ENCODE results near the gene MCEMP1.
A peak's percentile ranks its signal among the peaks of the same experiment; 100 is the strongest.

The MCEMP1 gene, protein sequence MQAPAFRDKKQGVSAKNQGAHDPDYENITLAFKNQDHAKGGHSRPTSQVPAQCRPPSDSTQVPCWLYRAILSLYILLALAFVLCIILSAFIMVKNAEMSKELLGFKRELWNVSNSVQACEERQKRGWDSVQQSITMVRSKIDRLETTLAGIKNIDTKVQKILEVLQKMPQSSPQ

DNA sequence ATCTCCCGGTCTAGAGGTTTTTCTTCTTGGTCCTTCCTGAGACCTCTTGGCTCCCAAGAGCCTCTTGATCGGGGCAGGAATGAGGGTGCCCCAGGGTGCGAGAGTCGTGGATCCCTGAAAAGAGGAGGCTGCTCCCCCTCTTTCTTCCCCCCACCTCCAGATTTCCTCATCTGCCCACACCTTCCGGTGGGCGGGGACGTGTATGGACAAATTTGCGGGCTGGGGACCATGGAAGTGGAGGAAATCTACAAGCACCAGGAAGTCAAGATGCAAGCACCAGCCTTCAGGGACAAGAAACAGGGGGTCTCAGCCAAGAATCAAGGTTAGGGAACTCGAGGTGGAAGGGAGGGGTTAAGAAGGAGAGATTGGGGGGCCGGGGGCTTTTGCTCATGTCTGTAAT, at the start of gene MCEMP1:
MCEMP1 (plus strand) TSS at position 237 of the 400 bp plus-strand sequence; CDS start at position 268, 31 bp downstream.
- DNase-seq (ENCODE audit: low read depth, low spot score), result no peak

DNA sequence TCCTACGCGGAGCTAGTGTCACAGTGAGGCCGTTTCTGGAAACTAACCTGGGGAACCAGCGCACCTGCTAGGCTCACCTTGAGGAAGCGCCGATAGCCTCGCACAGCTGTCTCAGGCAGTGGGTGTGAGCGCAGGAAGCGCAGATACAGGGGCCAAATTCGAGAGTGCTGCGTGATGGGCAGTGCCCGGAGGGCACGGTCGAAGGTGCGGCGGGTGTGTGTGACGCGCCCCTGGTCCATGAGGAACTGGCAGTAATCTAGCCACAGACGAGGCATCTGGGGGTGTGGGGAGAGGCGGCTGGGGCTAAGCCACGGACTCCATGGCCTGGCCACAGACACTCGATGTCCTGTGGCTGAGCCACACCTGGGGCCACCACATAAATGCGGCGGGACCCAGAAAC, 49.7 kb upstream of the MCEMP1 start:
- no peak for DNase-seq (ENCODE audit: low read depth, low spot score)

DNA sequence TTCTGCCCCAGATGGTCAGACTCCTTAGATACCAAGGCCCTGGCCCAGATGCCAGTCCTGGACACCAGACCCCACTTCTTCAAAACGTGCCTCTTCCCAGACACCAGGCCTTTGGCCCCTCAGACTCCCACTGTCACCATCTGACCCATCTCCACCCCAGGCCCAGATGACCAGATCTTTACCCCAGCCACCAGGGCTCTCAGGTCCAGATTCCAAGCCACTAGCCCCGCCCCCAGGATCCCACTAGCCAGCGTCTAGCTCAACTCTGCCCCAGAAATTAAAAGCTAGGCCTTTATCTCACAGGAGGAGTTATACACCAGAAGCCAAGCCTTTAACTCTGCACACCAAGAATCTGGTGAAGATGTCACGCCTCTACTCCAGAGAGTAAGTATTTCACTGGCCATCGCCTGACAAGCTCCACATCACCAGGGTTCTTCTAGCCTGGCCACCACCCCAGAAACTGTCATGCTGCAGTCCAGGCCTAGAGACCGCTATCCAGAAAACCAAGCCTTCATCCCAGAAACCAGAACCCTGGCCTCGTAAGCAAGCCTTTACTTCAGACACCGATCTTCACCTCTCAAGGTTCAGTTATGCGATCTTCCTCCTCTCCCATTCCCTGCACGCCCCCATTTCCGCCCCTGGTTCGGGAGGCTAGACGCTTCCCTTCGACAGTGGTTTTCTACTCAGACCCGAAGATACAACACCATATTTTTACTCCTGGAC, 48.1 kb upstream of the MCEMP1 start:
- DNase-seq (ENCODE audit: low read depth, low spot score), result no peak

DNA sequence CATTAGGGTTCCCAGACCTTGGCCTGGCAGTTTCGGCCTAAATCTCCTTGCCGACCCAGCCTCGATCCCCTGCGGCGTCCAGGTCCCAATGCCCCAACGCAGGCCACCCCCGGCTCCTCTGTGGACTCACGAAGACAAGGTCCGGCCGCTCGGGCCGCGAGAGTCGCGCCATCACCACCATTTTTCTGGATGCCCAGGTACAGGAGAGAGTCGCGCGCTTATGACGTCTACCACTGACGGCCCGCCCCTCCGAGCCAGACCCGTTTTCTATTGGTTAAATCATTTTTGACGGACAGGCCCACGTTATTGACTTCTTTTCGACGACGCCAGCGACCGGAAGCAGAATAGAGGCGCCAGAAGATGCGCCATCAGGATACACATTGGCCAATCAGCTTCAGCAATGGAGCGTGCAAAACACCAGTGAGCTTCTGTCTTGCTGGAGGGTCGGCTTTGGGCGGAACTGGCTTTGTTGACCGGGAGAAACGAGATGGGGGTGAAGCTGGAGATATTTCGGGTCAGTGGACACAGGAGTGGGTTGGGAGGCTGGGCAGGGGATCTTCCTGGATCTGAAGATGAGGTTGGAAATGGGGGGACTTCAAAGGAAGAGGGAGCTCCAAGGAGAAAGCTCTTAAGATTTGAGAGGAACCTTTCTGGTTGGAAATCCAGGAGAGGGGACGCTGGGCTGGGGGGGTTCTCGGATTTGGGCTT, 47.4 kb upstream of the MCEMP1 start, which contains the start of the genes PET100 and XAB2:
PET100 (plus strand) TSS at position 447 of the 708 bp plus-strand sequence; CDS start at position 488, 41 bp downstream.
XAB2 (minus strand) TSS at position 199 of the 708 bp plus-strand sequence; CDS start at position 181, 18 bp downstream.
- DNase-seq (ENCODE audit: low read depth, low spot score), result peak; percentile 97

- DNase-seq (ENCODE audit: low read depth, low spot score), result no peak
These were observed 45.3 kb upstream of the MCEMP1 start for GRCh38 chr19:7631577-7631976.

DNA sequence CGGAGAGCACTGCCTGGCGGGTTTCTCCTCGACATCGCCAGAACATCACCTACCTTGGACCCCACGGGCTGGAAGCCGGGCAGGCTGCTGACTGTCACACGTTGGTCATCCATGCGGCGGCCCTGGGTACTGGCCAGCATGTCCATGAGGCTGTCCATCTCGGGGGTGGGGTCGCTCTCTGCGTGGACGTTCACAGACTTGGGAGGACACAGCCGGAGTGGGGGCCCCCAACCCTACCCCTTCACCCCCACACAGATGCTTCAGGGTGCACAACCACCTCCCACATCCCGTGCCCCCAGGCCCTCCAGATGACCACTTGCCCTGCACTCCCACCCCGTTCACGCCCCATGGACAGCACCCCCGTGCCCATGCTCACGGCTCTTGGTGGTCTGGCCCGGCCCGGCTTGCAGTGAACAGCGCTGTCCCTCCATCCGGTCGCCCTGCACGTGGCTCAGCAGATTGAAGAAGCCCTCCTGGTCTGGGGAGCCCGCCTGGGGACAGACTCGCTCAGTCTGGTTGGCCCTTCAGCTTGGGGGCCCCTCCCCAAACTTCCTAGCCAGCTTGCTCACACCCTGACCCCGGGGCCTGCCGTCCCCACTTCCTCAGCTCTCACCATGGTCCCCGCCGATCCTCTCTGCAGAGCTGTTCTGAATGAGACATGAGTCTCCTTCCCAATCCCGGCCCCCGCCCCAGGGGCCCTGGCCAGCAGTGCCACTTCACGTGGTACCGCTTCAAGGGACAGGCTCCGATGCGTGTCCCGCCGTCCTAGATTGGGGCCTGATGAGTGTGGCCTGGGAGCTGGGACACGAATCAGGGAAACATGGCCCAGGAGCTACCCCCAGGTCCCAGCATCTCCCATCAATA, 44.3 kb upstream of the MCEMP1 start:
- DNase-seq (ENCODE audit: low read depth, low spot score), result no peak

DNA sequence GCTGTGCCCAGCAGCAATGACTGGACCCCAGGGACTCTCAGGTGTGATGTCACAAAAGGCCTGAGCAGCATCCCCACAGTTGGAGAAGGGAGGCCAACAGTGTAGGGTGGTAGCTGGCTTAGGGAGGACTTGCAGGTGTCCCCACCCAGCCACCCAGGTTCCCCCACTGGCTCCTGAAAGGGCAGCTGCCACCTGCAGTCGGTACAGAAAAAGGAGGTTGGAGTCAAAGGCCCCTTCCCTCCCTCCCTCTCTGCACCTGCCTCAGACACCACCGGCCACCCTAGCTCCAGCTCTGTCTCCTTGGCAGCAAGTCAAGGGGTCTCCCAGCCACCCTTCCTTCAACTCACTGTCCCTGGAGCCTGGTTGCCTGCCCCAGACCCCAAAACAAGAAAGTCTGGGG, 43.2 kb upstream of the MCEMP1 start, which contains the start of gene PCP2:
PCP2 (minus strand) TSS at position 22 of the 400 bp plus-strand sequence. CDS start 262 bp downstream, outside the sequence.
- DNase-seq (ENCODE audit: low read depth, low spot score), result no peak

DNA sequence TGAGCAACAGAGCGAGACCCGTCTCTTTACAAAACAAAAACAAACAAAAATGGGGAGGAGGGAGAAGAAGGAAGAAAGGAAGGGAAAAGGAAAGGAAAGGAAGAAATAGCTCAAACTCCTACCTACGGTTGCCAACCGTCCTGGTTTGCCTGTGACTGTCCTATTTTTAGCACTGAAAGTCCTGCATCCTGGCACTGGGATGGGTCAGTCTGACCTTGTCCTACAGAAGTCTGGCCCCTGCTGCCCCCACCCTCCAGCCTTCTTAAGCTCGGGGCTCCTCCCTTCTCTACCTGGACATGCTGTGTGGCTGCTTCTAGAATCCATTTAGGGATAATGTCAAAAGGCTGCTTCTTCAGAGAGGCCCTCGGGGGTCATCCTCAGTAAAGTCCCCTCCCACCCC, 41.2 kb upstream of the MCEMP1 start:
- no peak for DNase-seq (ENCODE audit: low read depth, low spot score)

DNA sequence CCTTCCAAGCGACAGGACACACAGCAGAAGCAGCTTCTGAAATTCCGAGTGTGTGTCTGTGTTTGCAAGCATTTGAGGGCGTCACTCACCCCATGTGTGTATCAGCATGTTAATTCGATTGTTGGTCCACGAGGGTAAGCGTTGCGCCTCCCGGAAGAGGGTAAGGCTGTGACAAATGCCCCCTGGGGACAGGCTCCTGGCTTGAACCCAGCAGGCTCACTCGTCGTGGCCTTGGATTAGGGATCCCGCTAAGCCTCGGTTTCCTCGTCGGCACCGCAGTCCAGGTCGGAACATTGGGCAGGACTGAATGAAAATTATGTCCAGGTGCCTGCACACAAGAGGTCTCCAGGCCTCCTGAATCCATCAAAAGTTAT, 40.6 kb upstream of the MCEMP1 start:
- DNase-seq (ENCODE audit: low read depth, low spot score), result no peak

- DNase-seq (ENCODE audit: low read depth, low spot score), result no peak
These were observed 40.1 kb upstream of the MCEMP1 start, which contains the start of gene STXBP2 for GRCh38 chr19:7636691-7637373. TSS of gene STXBP2 (plus strand) at chr19:7637110. CDS start at chr19:7637150, 40 bp downstream.

GRCh38 chr19:7637374-7638256, 39.3 kb upstream of the MCEMP1 start:
- DNase-seq (ENCODE audit: low read depth, low spot score), result no peak

DNA sequence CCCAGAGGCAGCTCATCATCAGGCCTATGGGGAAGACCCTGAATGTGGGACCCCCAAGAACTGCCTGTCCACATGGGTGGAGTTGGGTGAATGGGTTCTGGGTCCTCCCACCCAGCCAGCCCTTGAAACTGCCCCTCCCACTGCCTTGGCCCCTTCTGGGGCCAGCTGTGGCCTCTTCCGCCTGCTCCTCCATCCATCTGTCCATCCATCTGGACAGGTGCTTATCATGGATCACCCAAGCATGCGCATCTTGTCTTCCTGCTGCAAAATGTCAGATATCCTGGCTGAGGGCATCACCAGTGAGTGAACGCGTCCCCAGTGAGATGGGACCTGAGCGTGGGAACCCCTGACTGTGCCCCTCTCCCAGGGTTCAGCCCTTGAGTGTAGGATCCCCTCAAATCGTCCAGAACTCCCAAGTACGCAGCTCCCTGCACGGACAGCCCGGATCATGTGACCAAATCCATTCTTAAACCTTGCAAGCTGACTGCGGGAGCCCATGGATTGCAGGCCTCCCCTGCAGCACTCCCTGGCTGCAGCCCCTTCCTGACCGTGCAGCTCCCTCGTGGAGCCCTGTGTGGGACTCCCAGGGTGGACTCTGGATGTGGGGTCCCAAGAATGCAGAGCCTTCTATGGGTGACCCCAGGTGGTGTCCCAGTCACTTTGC, 38.0 kb upstream of the MCEMP1 start:
- DNase-seq (ENCODE audit: low read depth, low spot score), result no peak

GRCh38 chr19:7639863-7640348, 37.0 kb upstream of the MCEMP1 start:
- DNase-seq (ENCODE audit: low read depth, low spot score), result no peak

- no peak for DNase-seq (ENCODE audit: low read depth, low spot score)
These were observed 36.1 kb upstream of the MCEMP1 start for GRCh38 chr19:7640803-7641202.

DNA sequence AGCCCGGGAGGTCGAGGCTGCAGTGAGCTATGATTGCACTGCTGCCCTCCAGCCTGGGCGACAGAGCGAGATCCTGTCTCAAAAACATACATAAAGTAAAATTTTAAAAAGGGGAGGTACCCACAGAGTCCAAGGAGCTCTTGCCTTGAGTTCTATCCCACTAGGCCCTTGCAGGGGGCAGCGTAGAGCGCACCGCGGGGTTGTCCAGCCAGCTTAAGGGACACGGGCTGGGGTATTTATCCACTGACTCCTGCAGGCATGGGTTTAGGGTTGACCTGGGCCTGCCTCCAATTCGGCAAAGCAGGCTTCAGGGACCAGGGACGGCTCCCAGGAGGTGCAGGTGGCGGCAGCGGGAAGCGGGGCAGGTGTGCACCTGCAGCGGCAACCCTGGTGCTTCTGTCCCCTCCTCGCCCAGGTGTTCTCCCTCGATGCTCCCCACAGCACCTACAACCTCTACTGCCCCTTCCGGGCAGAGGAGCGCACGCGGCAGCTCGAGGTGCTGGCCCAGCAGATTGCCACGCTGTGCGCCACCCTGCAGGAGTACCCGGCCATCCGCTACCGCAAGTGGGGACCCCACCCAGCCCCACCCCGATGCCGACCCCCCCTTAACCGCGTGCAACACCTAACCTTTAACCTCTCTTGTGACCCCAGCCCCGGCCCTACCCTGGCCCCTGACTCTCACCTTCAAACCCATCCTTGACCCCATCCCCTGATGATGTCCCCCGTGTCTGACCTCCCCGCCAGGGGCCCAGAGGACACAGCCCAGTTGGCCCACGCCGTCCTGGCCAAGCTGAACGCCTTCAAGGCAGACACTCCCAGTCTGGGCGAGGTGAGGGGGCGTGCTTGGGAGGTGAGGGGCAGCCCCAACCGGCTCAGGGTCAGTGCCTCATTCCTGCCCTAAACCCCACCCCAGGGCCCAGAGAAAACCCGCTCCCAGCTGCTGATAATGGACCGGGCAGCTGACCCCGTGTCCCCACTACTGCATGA, 35.3 kb upstream of the MCEMP1 start:
- no peak for DNase-seq (ENCODE audit: low read depth, low spot score)

DNA sequence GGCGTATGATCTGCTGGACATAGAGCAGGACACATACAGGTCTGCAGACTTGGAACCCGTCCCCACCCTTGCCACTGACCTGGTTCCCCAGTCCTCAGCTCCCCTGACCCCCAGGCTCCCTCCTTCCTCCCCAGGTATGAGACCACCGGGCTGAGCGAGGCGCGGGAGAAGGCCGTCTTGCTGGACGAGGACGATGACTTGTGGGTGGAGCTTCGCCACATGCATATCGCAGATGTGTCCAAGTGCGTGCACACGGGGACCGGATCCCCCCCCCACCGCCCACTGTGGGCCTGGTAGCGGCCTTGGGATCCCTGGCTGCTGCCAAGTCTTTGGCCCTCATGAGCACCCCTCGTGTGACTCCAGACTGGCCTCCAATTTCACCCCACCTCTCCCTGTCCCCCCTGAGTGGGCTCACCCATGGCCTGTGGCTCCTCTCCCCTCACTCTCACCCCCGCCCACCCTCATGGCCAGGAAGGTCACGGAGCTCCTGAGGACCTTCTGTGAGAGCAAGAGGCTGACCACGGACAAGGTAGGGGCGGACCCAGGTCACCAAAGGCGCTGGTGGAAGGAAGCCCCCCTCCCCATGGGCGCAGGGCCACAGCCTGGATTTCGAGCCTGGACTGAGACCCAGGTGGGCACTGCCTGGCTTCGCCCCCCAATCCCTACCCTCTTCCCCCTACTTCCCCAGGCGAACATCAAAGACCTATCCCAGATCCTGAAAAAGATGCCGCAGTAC, 34.4 kb upstream of the MCEMP1 start:
- DNase-seq (ENCODE audit: low read depth, low spot score), result no peak

DNA sequence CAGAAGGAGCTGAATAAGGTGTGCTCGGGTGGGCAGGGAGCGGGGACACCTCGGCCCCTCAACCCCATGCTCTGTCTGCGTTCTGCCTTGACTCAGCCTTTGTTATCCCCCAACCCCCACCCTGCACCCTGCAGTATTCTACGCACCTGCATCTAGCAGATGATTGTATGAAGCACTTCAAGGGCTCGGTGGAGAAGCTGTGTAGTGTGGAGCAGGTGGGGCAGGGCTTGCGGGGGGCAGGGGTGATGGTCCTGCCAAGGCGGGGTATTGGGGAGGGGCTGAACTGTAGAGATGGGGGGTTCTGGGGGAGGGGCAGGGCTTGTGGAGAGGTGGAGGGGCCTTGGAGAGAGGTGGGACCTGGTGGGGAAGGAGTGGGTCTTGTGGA, 33.9 kb upstream of the MCEMP1 start:
- DNase-seq (ENCODE audit: low read depth, low spot score), result no peak
